ENCODE data around the gene WWOX.

GRCh38 chr16:79081297-79082066 is 982.0 kb downstream of the WWOX start:
- no peak for TF ChIP-seq CTCF (IDR thresholded peaks at IDR 0.05 in 8 of 11, conservative IDR thresholded peaks at IDR 0.05 in 3 of 11)
- TF ChIP-seq POLR2A (IDR thresholded peaks at IDR 0.05): no peak
